KMS-11 (cell line): ENCODE results near the gene UNCX.

Experiments used
- H2AFZ ChIP-seq: fragments of 200-600 bp; sonication (generic); 2 replicates; pipeline ENCODE4 v1.6.1; 2016; ENCODE audit warnings: antibody characterized with exemption, mixed run types, low read depth
- H3K27ac ChIP-seq: fragments of 200-600 bp; sonication (generic); 2 replicates; pipeline ENCODE4 v1.6.1; 2016; ENCODE audit warnings: mild to moderate bottlenecking, mixed run types
- H3K27me3 ChIP-seq: fragments of 200-600 bp; sonication (generic); 2 replicates; pipeline ENCODE4 v1.6.1; 2017; ENCODE audit warnings: mild to moderate bottlenecking, low read depth, mixed run types, moderate library complexity; ENCODE audit not compliant: insufficient read depth
- H3K36me3 ChIP-seq: fragments of 200-600 bp; sonication (generic); 2 replicates; pipeline ENCODE4 v1.6.1; 2017; ENCODE audit warnings: mild to moderate bottlenecking, mixed run types; ENCODE audit not compliant: insufficient read depth
- H3K4me1 ChIP-seq: fragments of 200-600 bp; sonication (generic); 2 replicates; pipeline ENCODE4 v1.6.1; 2016; ENCODE audit warnings: mild to moderate bottlenecking, low read depth, mixed run types; ENCODE audit not compliant: poor library complexity, severe bottlenecking
- H3K4me2 ChIP-seq: fragments of 200-600 bp; sonication (generic); 2 replicates; pipeline ENCODE4 v1.7.0; 2016; ENCODE audit warnings: mild to moderate bottlenecking, mixed run types
- H3K4me3 ChIP-seq: fragments of 200-600 bp; sonication (generic); IDR thresholded peaks from 2 replicates; pipeline ENCODE4 v1.6.1; 2017; ENCODE audit warnings: low read depth, low read length, mixed read lengths; ENCODE audit not compliant: insufficient read depth
- H3K79me2 ChIP-seq: fragments of 200-600 bp; sonication (generic); 2 replicates; pipeline ENCODE4 v1.6.1; 2016; ENCODE audit warnings: low read depth, mixed run types; ENCODE audit not compliant: insufficient read depth
- H3K9ac ChIP-seq: fragments of 200-600 bp; sonication (generic); 2 replicates; pipeline ENCODE4 v1.6.1; 2016; ENCODE audit warnings: mild to moderate bottlenecking, mixed run types
- H4K20me1 ChIP-seq: fragments of 200-600 bp; sonication (generic); 2 replicates; pipeline ENCODE4 v1.6.1; 2016; ENCODE audit warnings: mild to moderate bottlenecking, mixed run types; ENCODE audit not compliant: insufficient read depth
- TF ChIP-seq, protein P1 (sequence below): fragments of 200-600 bp; sonication (generic); conservative IDR thresholded peaks from 2 replicates; pipeline ENCODE4 v1.6.1; 2017; ENCODE audit warnings: low read depth, mild to moderate bottlenecking, antibody characterized with exemption, low read length, moderate library complexity, mixed read lengths

The UNCX gene

GRCh38 chr7:1244700-1245523 is 12.2 kb downstream of the UNCX start:
- peaks cover 85% of the 10 kb centered on the region for H3K27me3 ChIP-seq

DNA sequence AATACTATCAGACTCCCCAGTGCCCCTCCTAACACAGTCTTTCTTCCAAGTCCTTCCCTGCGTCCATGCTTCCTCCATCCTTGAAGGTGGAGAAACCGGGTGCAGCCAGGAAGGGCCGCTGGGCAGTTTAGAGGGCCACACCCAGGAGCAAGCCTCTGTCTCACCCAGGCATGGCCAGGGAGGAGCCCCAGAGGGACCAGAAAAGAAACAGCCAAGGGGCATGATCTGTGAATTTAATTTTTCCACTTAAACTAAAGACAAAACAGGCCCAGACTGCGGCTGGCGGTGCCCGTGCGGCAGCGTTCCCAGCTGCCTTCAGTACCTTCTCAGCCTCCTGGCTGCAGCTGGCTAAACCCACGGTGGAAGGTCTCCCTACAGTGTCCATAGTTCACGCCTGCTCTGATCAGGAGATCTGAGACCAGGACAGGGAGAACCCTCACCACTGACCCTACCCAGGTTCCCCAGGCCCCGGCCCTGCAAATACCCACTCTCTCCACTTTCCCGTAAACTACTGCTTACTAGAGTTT is 12.9 kb downstream of the UNCX start:
- H4K20me1 ChIP-seq: no peaks in the 10 kb centered on the region
- H3K9ac ChIP-seq: no peak overlapping the region
- no peak overlapping the region for H2AFZ ChIP-seq
- H3K27me3 ChIP-seq: peaks cover 85% of the 10 kb centered on the region
- no peaks in the 10 kb centered on the region for H3K36me3 ChIP-seq
- no peaks in the 10 kb centered on the region for H3K79me2 ChIP-seq
- TF ChIP-seq, protein P1, sequence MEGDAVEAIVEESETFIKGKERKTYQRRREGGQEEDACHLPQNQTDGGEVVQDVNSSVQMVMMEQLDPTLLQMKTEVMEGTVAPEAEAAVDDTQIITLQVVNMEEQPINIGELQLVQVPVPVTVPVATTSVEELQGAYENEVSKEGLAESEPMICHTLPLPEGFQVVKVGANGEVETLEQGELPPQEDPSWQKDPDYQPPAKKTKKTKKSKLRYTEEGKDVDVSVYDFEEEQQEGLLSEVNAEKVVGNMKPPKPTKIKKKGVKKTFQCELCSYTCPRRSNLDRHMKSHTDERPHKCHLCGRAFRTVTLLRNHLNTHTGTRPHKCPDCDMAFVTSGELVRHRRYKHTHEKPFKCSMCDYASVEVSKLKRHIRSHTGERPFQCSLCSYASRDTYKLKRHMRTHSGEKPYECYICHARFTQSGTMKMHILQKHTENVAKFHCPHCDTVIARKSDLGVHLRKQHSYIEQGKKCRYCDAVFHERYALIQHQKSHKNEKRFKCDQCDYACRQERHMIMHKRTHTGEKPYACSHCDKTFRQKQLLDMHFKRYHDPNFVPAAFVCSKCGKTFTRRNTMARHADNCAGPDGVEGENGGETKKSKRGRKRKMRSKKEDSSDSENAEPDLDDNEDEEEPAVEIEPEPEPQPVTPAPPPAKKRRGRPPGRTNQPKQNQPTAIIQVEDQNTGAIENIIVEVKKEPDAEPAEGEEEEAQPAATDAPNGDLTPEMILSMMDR: no peak
- H3K27ac ChIP-seq: no peak overlapping the region
- no peaks in the 10 kb centered on the region for H3K4me1 ChIP-seq
- no peak overlapping the region for H3K4me2 ChIP-seq
- no peak overlapping the region for H3K4me3 ChIP-seq

More at GRCh38 chr7:1244700-1245523, 12.2 kb downstream of the UNCX start:
- H3K4me1 ChIP-seq: no peaks in the 10 kb centered on the region
- no peaks in the 10 kb centered on the region for H4K20me1 ChIP-seq
- no peak overlapping the region for H2AFZ ChIP-seq
- H3K36me3 ChIP-seq: no peaks in the 10 kb centered on the region
- H3K9ac ChIP-seq: no peak overlapping the region
- no peak overlapping the region for H3K27ac ChIP-seq
- no peaks in the 10 kb centered on the region for H3K79me2 ChIP-seq
- H3K4me2 ChIP-seq: no peak overlapping the region
- TF ChIP-seq, protein P1: no peak
- H3K4me3 ChIP-seq: no peak overlapping the region

GRCh38 chr7:1246160-1246870 is 13.6 kb downstream of the UNCX start:
- H3K27me3 ChIP-seq: peaks cover 86% of the 10 kb centered on the region
- H4K20me1 ChIP-seq: no peaks in the 10 kb centered on the region
- no peak overlapping the region for H3K4me2 ChIP-seq

GRCh38 chr7:1246871-1247526 is 14.3 kb downstream of the UNCX start:
- H3K4me2 ChIP-seq: no peak overlapping the region
- peaks cover 86% of the 10 kb centered on the region for H3K27me3 ChIP-seq
- no peak overlapping the region for H2AFZ ChIP-seq
- no peaks in the 10 kb centered on the region for H4K20me1 ChIP-seq
- no peaks in the 10 kb centered on the region for H3K4me1 ChIP-seq
- H3K79me2 ChIP-seq: no peaks in the 10 kb centered on the region
- no peak overlapping the region for H3K9ac ChIP-seq
- no peak overlapping the region for H3K4me3 ChIP-seq
- H3K27ac ChIP-seq: no peak overlapping the region
- H3K36me3 ChIP-seq: no peaks in the 10 kb centered on the region
- TF ChIP-seq, protein P1: no peak

More at GRCh38 chr7:1246160-1246870, 13.6 kb downstream of the UNCX start:
- Histone ChIP-seq H2AFZ (no peak overlapping the region), H3K36me3 (no peaks in the 10 kb centered on the region), H3K4me1 (no peaks in the 10 kb centered on the region), H3K9ac (no peak overlapping the region), H3K4me3 (no peak overlapping the region), H3K27ac (no peak overlapping the region), H3K79me2 (no peaks in the 10 kb centered on the region)
- TF ChIP-seq, protein P1: no peak
